NCI-H187 (cell line): ENCODE results near the gene PXYLP1.

Experiments used
- DNase-seq, 2 experiments: peaks; one replicate each; lab custom pipeline; 2025; lab: John Stamatoyannopoulos, UW

PXYLP1 gene

DNA sequence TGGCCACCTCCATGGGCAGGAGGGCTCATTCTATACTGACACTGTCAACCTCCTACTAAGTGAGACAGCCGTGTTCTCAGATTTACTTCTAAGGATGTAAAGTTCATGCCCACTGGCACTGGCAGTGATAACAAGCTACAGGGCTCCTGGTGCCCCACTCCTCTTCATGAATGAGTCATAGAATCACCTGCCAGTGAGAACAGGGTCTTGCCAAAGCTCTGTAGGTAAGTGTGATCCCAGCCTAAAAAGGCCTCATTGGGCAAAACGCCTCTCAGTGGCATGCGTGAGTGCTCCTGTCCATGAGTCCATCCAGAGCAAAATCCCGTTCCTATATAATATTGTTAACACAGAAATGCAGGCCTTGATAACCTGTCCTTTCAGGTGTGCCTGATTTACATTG lies 17.4 kb downstream of the PXYLP1 start:
- DNase-seq, result no peak

DNA sequence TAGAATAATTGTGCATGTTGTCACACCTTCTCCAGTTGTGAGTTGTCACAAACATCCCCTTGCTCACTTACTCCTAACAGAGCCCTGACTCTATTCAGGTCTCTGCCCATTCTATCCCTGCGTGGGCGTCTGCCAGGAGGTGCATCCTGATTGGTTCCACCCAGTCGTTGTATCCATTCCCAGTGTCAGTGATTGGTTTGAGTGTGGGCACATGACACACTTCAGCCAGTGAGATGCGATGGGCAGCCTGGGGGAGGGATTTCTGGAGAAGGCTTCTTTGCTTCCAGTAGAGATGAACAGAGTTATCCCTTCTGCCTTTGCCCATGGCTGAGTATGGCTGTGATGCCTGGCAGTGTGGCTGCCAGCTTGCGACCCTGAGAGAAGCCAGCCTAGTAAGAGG lies 18.7 kb downstream of the PXYLP1 start:
- DNase-seq, result no peak

- no peak for DNase-seq
These were observed 19.2 kb downstream of the PXYLP1 start for GRCh38 chr3:141250828-141251227.

GRCh38 chr3:141253326-141253725 lies 21.7 kb downstream of the PXYLP1 start:
- no peak for DNase-seq

- no peak for DNase-seq
These were observed 22.2 kb downstream of the PXYLP1 start for GRCh38 chr3:141253811-141254210.

DNA sequence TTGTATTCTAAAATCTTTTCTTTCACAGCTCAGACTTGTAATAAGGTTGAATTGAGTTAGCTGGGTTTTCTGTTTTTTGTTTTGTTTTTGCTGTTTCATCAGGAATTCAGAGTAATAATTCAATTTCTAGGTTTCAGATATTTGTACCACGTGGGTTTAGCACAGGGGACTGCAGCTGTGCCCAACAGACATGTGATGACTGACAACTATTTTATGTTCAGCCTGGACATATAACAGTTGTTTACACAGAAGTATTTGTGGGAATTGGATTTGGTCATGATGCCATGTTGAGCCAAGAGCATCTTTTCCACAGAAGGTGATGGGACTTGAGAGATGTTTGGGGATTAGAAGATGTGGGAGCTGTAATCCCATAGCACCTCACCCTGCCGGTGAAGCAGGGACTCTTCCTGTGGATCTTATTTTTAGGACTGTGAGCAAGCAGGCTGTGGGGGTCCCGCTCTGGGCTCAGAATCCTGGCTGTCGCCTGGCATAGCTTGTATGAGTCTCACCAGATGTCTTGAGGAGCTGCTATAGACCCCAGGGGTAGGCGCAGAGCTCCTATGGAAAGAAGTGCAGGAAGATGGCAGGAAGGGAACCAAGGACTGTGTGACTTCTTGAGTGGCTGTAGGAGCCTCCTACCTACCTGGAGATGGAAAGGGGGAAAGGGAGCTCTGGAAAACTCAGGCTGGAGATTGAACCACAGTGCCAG lies 23.7 kb downstream of the PXYLP1 start:
- DNase-seq, result no peak

- no peak for DNase-seq
These were observed 24.2 kb downstream of the PXYLP1 start for GRCh38 chr3:141255846-141256261.

DNA sequence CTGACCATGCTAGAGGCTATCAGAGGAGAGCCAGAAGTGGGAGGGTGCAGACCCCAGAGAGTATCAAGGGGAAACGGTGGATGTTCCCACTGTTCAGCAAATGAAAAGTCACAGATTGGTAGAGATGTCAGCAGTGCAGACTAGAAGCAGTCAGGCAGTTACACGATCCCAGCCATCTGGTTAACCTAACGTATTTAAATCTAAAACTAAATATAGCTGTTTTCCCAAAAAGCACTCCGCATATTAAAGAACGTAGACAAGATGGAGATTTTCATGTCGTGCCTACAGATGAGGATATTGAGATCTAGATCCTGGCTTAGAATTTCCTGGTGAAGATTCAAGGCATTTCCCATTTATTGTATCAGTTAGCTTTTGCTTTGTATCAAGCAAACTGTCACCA lies 25.2 kb downstream of the PXYLP1 start:
- DNase-seq, result no peak

- DNase-seq, result no peak
These were observed 26.3 kb downstream of the PXYLP1 start for GRCh38 chr3:141257961-141258360.

DNA sequence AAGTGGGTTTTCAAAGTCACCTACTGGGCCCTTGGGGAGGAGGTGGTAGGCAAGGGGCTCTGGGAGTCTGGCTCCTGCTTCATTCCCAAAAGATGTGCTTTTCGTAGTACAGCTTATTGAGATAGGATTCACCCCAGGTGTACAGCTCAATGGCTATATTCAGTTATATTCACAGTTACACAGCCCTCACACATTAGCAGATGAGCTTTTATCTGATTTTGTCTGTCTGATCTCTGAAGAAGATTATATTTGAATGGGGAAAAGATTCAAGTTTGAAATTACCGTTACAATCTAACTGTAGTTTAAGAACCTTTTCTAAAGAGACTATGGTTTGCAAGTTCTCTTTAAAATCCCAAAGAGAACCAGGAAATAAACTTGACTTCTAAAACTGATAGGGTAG lies 27.3 kb downstream of the PXYLP1 start:
- no peak for DNase-seq

DNA sequence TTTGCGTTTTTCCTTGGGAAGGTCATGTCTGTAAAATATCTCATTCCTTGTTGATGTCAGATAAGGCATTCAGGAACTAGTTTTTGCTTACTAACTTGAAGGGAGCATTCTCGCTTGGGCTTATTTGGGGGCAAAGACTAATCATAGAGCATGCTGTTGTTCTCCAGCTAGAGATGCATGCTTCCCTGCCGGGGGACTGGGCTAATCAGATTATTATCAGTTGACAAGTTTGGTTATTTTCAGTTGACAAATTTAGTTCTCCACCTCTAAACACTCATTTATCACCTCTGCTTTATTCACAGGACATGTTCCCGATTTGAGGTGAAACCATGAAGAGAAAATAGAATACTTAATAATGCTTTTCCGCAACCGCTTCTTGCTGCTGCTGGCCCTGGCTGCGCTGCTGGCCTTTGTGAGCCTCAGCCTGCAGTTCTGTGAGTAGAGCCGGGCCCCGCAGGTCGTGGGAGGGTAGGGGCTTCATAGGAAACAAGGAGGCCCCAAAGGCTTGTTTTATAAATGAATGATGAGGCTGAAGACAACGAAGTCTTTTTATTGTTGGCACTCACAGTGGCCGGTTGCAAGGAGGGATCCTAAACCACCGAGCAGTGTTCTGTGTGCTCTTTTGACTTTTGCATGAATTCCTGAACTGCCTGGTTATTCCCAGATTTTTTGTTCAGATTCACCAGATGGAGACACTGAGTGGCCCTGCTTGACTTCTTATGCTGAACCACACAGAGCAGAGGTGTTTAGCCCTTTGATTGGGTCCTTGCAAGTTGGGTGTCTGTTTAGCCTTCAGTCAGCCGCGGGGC lies 28.4 kb downstream of the PXYLP1 start:
- no peak for DNase-seq

- no peak for DNase-seq
These were observed 29.0 kb downstream of the PXYLP1 start for GRCh38 chr3:141260630-141260927.

GRCh38 chr3:141261472-141262307 lies 30.1 kb downstream of the PXYLP1 start:
- DNase-seq, result no peak

DNA sequence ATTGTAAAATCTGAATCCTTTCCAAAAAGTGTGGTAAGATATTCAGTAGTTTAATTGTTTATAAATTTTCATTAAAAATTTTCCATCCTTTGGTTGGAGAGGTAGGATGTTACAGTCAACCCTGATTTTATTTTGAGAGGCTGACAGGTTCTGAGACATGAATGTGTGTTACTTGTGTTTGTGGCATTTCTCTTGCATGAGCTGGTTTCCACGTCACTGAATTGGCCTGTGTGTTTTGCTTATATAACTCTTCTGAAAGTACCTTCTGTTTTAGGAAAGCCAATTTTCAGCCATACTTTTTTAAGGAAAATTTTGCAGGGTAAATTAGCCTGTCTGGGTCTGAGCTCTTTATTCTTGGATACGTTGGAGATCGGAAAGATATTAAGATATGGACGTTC lies 30.7 kb downstream of the PXYLP1 start:
- DNase-seq, result no peak

GRCh38 chr3:141266186-141266585 lies 34.6 kb downstream of the PXYLP1 start:
- DNase-seq, result no peak

GRCh38 chr3:141266797-141267555 lies 35.4 kb downstream of the PXYLP1 start:
- no peak for DNase-seq

GRCh38 chr3:141267629-141268028 lies 36.0 kb downstream of the PXYLP1 start:
- no peak for DNase-seq

GRCh38 chr3:141268306-141268705 lies 36.7 kb downstream of the PXYLP1 start:
- DNase-seq, result no peak

GRCh38 chr3:141268791-141269190 lies 37.2 kb downstream of the PXYLP1 start:
- no peak for DNase-seq

- no peak for DNase-seq
These were observed 38.3 kb downstream of the PXYLP1 start for GRCh38 chr3:141269961-141270360.

GRCh38 chr3:141271279-141272030 lies 39.8 kb downstream of the PXYLP1 start:
- DNase-seq, result no peak
